ENCODE data around the gene SIM1.

The SIM1 gene

DNA sequence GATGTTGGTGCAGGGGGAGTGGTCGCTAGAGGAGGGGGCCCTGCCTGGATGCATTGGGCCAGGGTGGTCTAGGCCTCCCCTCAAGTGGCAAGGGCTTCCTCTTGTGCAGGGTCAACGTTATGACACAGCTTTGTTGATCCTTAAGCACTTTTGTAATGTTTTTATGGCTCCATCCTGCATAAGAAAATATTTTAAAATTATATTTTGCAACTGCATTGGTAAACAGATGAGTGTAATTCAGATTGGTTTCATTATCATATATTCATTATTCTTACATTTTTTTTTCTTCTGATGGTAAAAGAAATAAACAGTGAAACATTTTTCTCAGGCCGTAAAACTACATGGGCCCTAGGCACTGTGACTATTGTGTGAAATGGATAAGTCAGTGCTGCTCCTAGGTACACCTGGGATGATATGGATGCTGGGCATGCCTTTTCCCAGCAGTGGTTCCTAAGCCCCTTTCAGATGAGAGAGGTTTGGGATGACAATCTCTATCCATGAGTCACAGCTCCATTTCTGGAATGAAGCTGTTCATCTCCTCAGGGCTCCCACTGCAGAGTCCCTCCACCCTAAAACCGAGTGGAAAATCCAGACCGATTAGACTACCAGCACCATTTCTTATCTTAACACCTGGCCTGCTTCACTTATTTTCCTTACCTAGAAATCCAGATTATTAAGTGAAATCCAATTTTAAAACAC, 5.8 kb upstream of the SIM1 start:
- no peak for DNase-seq

DNA sequence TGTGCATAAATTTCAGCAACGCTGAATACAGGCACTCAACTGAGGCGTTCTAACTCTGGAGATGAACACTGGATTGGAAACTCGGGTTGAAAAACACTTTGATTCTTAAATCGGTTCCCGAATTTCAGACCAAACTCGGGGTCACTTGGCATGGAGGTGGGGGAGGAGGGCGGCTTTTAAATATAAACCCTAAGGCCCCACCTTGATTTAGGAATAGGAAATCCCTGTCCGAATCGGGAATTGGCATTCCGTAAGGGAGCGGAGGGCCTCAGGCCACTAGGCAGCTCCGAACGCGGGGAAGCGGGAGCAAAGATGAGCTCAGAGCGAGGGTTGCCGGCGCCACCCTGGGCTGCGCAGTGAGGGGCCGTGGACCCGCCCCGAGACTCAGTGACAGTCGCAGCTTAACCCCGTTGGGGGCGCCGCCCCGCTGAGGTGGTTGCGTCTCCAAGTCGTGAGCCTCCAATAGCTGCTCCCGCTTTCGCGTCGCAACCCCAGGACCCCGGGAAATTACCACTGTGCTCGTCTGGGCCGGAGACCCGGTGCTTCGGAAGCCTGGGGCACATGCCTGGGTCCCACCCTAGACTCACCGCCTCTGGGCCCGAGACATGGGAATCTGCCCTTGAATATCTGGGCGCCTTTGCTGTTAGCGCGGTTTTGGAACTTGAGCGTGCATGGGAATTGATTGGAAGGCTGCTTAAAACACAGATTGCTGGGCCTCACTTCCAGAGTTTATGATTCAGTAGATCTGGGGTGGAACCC, 4.6 kb upstream of the SIM1 start:
- DNase-seq = no peak

DNA sequence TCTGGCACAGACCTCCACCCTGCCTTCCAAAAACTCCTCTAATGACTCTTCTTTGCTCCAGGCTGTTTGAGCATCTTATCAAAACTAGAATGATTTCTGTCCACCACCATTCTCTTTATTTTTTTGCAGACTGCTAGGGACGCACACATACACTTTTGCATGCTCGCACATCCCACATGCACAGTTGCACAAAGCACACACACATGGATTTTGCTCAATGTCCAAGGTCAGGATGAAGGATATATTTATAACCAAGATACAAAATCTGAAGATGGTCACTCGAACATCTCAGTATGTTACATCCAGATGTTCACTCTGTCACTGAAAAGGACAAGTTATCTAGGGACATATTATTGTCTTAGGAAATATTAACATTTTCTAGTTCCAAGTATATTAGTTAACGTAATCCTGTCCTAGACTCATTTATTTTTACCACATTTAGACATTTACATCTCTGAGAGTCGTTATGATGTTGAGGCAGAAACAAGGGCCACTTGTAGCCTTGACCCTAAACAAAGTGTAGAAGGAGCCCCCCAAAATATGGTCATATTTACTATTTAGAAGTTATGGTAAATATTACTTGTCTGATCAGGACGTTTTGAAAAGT, 3.4 kb upstream of the SIM1 start:
- DNase-seq = no peak

DNA sequence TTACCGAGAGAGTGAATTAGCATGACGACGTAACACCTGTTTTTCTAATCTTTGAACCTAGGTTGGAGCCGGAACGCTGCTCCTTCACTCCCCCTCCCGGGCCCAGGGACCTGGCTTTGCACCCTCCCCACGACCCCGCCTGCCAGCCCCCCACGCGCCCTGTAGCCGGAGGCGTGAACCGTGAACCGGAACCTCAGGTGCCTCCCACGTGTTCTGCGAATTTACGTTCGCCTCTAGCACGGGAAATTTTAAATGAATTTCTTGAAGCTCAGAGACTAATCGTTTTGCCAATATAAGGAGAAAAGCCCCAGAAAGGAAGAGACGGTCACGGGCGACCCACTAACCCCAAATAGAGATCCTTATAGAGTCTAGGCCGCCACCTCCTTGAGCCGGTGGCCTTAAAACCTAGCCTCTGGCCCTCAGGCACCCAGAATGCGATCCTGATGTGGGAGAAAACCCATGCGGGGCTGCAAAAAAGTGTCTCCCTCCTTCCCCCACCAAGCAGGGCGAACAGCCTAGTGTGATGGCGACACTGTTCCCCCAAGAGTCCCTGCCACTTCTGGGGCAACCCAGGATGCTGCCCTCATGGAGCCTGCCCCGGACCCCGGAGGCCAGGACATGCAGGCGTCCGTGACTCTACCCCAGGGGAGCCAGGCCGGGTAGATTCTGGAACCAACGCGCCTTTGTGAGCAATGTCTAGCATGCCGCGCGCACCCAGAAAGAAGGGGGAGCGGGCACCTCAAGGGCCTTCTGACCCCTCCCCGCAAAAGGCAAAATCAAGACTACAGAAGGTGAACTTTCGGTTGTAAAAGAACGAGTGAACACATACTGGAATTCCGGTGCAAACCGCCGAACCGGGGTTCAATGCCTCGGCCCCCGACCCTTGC, 2.7 kb upstream of the SIM1 start:
- no peak for DNase-seq

DNA sequence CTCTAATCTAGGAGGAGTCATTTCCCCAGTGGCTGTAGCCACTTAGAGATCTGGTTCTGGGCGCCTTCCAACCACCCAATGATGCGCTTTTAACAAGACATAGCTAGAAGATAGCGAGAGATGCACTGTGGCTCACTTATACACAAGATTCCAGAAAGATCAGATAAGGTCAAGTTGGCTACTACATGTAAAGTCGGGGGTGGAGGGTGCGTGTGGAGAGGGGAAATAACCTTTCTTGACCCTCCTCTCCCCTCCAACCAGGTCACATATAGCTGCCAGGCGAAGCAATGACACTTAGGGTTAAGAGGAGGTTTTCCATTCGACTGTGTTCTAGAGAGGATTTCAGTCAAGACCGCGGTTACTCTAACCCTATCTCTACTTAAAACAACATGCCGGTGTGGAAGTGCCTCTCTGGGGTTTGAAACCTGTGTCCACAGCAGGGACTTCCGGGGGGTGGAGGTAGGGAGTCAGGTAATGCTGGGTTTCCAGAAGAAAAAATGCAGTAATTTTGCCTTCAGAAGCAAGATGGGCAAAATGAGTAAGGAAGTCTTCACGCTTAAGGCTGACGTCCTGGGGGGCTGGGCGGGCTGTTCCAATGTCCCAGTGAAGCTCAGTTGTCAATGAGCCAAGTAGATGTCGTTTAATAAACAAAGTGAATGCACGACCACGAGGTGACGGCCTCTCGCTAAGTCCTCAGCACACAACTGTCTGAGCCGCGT, 1.8 kb upstream of the SIM1 start:
- DNase-seq = no peak

DNA sequence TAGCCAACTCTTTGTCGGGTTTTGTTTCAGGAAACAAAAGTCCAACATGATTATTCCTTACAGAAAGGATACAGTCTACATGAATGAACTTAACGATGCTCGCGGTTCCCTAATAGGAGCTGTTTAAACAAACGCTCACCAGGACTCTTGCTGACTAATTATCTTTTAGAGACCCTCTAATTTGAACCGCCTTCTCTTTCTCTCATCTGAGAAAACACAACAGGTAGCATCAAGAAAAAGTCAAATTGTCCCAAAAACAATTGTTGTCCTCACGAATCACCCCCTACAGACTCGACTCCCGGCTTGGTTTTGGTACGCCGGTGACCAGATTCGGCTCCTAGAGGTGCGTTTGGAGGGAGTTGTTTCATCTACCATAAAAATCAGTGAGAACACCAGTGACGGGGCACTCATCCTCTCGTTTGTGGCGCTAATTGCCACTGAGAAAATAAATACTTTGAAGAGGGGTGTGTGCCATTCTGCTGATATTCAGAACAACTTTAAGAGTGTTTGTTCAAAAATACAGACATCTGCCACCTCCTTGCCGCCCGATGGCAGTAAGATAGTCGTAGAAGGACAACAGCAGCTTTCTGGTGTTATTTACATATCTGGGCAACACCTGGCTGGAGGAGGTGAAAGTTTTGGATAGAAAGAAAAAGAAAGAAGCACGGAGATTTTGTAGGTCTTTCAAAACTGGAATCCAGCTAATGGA, 1.1 kb upstream of the SIM1 start:
- no peak for DNase-seq

DNA sequence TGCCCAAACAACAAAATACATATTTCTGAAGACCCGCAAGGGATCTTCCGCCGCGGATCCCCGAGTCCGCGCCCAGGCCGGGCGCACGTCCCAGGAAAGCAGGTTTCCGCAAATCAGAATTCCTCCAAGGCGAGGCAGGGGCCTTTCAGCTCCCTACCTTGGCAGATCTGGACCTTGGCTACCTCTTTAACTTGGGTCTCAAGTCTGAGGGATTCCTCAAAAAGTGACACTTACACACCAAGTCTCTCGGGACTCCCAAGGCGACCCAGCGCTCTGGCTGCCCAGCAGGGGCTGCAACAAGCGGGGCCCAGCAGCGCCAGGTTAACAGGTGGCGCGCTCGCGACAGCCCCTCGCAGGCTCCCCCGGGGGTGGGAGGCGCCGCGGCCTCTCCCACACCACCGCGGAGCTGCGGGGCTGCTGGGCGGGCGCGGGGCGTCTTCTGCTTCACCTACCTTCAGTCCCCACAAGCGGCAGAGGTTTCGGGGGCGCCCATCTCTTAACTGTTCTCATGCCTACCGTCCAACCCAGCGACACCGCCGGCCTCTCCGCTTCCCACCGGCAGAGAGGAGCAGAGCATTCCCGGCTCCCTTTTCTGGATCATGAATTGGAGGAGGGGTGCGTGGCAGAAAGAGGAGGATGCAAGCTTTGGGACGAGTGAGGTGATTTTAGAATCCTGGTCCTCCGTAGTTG, 414 bp downstream of the SIM1 start:
- DNase-seq = no peak

DNA sequence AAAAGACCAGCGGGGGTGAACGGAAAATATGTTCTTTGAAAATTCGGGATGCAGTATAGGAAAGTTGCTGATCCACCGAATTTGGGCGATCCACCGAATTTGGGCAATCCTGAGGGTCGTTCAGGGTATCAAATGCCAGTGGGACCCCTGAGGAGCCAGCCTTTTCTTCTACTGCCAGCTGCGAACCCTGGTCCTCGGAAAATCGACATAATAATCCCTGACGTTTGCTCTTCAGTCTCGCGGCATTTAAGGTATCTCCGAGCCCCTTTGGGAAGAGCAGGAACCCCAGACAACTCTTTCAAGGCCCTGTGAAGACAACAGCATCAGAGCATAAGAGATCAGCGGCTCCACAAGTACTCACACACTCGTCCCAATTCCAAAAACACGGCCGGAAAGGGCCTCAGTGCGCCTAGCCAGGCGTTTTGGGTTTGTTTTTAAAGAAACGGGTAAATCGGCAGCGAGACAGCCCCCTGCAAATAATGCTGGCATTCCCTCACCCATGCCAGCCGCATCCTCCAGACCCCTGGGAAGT, 1.0 kb downstream of the SIM1 start:
- DNase-seq = no peak

DNA sequence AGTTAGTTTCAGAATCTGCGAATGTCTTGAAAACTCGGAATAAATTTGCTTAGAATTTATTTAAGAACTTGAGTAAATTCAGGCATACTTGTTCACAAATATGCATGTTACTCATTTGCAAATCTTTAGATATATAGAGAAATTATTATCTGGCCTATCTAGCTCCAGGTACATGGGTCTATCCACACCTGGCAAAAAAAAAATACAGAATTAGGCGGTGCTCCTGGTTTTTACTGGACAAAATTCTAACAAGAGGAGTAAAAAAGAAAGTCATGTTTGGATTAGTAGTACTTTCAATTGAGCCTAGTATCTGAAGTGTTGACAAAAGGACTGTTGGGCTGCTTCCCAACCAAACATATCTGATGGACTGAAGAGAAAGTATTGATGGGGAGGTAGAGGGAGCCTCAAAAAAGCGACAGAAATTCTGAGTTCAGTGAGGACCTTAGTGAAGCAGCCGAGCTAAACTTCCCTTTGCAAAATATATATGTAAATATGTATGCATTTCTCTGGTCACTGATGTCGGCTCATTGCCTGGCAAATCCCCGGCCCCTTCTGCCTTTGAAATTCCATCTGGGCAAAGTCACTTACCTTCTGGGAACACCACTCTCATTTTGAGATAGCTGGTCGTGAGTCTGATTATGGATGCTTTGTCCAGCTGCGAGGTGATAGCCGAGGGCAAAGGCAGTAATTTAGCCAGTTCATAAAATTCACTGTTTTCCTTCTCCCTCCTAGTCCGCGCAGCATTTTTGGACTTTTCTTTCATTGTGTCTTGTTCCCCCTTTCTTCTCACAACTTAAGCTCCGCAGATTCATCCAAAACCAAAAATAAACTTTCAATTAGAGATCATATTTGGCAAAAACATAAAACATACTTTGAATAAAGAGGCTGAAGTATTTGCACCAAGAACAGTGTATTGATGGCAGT, 1.8 kb downstream of the SIM1 start:
- DNase-seq = no peak

DNA sequence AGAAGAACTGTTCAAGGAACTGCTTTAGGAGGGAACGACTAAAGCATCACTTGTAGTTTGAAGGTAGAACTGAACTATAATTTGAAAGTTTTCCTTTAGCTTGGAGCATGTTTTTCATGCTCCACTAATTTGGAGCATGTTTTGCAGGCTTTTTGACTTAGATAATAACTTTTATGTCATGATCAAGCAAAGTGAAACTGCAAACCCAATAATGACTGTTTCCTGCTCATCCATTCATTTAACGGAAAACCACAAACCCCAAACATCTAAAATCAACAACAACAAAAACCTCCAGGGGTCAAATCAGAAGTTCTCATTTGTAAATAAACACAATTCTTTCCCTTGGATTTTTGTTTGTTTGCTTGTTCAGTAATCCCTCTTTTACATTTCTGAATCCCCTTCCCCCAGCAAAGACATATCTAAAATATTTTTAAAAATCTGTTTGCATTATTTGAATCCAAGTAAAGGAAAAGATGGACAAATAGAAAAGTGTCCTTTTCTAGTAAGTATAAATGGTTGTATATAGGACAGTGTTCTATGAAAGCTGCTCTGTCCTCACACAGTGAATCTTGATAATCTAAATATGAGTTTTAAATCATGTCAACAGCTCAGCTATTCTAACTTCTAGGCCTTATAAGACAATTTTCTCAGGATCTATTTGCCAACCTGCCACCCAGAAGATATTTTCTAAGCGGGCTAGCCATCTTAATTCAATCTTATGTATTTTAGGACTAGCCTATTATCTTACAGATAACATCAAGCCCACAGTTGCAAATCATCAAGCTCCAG, 2.6 kb downstream of the SIM1 start:
- DNase-seq = no peak

DNA sequence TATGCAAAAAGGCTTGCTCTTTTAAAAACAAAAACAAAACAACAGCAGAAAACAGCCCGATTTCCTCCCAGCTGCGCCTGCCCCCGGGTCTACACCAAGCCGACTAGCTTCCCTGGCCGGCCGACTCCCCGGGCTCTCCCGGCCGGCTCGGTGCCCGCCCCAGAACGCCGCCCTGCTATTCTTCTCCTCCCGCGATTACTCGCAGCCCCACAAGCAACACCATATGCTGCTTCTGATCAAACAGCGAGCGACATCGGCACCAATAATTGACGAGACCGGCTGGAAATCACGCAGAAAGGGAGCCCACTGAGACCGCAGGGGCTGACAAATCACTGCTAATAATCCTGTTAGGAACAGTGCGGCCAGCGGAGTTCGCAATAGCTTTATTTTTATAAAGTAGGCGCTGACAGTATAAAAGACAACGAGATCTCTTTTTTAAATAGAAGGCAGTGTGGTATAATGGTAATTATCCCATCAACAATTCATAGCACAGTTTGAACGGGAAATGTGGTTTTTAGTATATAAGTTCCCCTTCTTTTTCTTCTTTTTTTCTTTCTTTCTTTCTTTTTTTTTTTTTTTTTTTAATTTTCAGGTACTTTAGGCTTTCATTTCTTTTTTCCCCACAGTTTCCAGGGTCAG, 3.3 kb downstream of the SIM1 start:
- DNase-seq = no peak

DNA sequence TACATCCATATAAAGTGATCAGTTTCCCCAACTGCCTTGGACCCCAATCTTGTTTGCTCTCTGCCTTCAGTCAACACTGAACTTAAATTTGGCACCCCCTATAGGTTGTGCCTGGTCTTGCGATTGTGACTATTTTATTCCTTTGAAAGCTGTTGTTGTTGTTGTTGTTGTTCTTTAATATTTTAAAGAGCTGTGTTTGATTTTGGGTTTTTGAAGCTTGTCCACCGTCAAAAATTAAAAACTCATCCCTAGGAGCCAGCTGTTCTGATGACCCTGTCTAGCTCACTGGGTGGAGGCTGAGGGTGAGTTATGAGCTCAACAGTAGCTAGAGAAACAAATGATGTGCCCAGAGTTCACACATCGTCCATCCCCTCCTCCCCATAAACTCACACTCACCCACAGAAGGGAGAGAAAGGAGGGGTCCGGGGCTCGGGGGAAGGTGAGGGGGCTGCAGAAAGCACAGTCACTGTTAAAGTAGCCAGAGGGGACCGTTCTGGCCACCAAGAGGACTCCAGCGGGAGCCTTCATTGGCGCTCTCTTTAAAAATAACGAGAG, 4.0 kb downstream of the SIM1 start:
- no peak for DNase-seq

DNA sequence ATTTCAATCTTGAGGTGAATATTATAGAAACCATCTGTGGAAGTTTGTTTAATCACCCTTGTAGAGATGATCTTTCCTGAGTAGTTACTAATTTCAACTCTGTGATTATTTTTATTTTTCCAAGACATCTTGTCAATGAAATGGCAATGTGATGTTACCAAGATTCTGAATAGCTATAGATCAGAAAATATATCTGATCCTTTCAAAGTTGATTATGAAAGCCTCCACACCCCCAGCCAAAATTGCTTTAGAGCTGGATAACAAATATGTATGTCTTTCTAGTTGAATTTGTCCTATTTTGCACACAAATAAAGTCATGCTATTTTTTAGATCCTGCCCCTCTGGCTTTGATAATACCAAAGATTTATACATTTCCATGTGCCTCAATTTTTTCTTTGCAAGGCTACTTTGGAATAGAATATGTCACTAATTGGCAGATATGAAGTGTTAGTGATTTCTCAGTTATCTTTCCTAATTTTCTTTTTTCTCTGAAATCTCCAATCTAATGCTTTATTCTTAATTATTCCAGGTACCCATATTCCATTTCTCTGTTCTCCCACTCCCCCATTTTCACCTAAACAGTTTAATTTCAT, 5.0 kb downstream of the SIM1 start:
- no peak for DNase-seq

DNA sequence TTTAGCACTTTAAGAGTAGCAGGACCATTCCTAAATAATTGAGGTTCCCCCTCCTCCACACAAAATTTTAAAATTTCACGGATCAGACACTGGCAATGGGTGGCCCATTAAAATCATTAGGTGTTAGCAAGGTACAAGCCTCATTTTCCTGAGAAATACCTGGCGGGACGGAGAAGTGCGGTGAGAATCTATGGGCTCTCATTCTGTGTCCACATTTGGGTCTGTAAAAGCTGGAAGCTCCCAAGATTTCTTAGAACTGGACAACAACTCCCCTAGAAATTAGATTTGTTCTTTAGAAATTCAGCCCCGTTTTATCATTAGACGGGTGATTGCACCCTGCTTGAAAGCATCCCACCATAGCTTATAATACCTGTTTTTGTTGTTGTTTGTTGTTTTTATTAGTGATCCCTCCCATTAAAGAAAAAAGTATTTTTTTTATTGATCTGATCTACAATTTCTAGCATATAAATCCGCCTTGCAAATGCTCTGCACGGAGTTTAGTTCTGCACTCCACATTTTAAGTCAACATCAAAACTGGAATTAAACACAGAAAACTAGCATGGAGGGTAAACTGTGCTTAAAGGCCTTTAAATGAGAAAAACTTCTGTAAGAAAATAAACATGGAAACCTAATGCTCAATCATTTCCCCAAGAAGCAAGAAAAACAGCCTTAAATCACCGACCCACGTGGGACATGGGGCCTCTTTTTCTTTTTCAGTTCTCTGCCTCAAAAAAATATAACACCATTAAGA, 5.7 kb downstream of the SIM1 start:
- DNase-seq = no peak

DNA sequence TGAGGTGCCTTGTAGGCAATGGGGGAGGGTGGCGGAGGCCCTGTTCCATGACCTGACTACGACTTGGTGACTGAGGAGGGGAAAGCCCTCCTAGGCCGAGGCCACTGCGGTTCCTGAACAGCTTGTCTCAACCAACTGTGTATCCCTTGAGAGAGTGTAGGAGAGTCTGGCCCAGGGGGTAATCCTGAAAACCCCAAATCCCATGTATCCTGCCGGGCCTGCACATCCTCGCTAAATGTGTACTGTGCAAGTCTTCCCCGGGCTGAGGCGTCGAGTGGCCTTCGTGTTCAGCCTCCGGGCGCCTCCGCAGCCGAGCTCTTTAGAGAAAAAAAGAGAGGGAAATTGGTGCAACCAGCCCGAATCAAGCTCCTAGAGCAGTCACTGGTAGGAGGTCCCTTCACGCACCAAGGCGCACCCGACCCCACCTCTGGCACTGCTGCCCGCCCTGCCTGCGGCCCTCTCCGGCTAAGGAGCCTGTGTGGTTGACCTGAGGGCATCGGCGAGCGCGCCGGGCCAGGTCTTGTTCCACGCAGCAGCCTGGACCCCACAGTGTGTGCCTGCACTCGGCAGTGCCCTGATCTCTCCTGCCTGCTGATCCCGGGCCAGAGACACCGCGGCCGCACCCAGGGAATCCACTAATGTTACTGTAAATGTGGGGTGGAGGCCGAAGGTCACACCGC, 7.3 kb downstream of the SIM1 start:
- DNase-seq = no peak

DNA sequence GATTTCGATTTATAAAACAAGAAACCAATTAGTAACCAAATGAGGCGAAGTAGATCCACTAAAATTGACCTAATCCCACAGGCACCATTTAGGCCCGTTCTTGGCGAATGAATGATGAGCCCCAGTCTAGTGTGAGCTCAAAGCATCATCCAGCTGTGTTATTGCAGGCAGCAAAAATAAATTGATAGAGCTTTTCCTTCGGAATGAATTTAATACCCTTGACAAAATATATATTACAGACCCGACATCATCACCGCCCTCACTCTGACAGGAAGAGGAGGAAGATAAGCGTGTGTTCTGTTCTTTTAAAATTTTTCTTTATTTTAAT, 7.8 kb downstream of the SIM1 start:
- no peak for DNase-seq
